ENCODE data around the gene ZG16. TPM values are rescaled to one million over a fixed set of nuclear protein-coding genes. Genes with fewer than 3 reads are reported as not detected.

The ZG16 gene
- total and polyA plus RNA-seq, 2 of the 8 experiments (the other 6 are each of a cell fraction or from before 2014, with no cell fraction given) = not detected

Small RNAs within 50 kb of the gene (small RNA-seq; reads per million reads assigned to genes)
- not detected for gene AC009133.6 (ENCODE audit: insufficient read depth)
- not detected for gene AC120114.4 (ENCODE audit: insufficient read depth)

Other genes with a start within 250 kb of the ZG16 start
- gene SPN, start 115.0 kb upstream of the ZG16 start, total RNA-seq (2021; fragmentation: NEBNext Ultra II Directional; extraction: Animal tissue kit (Norgen Biotek cat#: 25700)) = 1.6 and 1.8 TPM in 2 replicates
- gene SPN, start 115.0 kb upstream of the ZG16 start, polyA plus RNA-seq (2011; rRNA removed) = 1.3 and 1.5 TPM in 2 replicates
- 102 and 106 TPM in 2 replicates for gene QPRT, start 99.1 kb upstream of the ZG16 start, total RNA-seq (2021; fragmentation: NEBNext Ultra II Directional; extraction: Animal tissue kit (Norgen Biotek cat#: 25700))
- 89.0 and 119 TPM in 2 replicates for gene QPRT, start 99.1 kb upstream of the ZG16 start, polyA plus RNA-seq (2011; rRNA removed)
- gene C16orf54, start 32.3 kb upstream of the ZG16 start, total RNA-seq (2021; fragmentation: NEBNext Ultra II Directional; extraction: Animal tissue kit (Norgen Biotek cat#: 25700)) = not detected in 2 replicates
- gene C16orf54, start 32.3 kb upstream of the ZG16 start, polyA plus RNA-seq (2011; rRNA removed) = not detected in 2 replicates
- 142 and 145 TPM in 2 replicates for gene KIF22, start 12.5 kb downstream of the ZG16 start, total RNA-seq (2021; fragmentation: NEBNext Ultra II Directional; extraction: Animal tissue kit (Norgen Biotek cat#: 25700))
- 139 and 161 TPM in 2 replicates for gene KIF22, start 12.5 kb downstream of the ZG16 start, polyA plus RNA-seq (2011; rRNA removed)
- 376 and 380 TPM in 2 replicates for gene MAZ, start 28.3 kb downstream of the ZG16 start, total RNA-seq (2021; fragmentation: NEBNext Ultra II Directional; extraction: Animal tissue kit (Norgen Biotek cat#: 25700))
- 219 and 357 TPM in 2 replicates for gene MAZ, start 28.3 kb downstream of the ZG16 start, polyA plus RNA-seq (2011; rRNA removed)
- gene PRRT2, start 33.9 kb downstream of the ZG16 start, total RNA-seq (2021; fragmentation: NEBNext Ultra II Directional; extraction: Animal tissue kit (Norgen Biotek cat#: 25700)) = 12.8 and 16.6 TPM in 2 replicates
- 32.6 and 49.7 TPM in 2 replicates for gene PRRT2, start 33.9 kb downstream of the ZG16 start, polyA plus RNA-seq (2011; rRNA removed)
- 56.4 and 56.6 TPM in 2 replicates for gene PAGR1, start 37.9 kb downstream of the ZG16 start, total RNA-seq (2021; fragmentation: NEBNext Ultra II Directional; extraction: Animal tissue kit (Norgen Biotek cat#: 25700))
- gene PAGR1, start 37.9 kb downstream of the ZG16 start, polyA plus RNA-seq (2011; rRNA removed) = 35.4 and 53.5 TPM in 2 replicates
- gene MVP, start 42.2 kb downstream of the ZG16 start, total RNA-seq (2021; fragmentation: NEBNext Ultra II Directional; extraction: Animal tissue kit (Norgen Biotek cat#: 25700)) = 1.9 and 2.9 TPM in 2 replicates
- gene MVP, start 42.2 kb downstream of the ZG16 start, polyA plus RNA-seq (2011; rRNA removed) = 1.9 and 4.3 TPM in 2 replicates
- 69.2 and 70.9 TPM in 2 replicates for gene CDIPT, start 85.0 kb downstream of the ZG16 start, total RNA-seq (2021; fragmentation: NEBNext Ultra II Directional; extraction: Animal tissue kit (Norgen Biotek cat#: 25700))
- 140 and 190 TPM in 2 replicates for gene CDIPT, start 85.0 kb downstream of the ZG16 start, polyA plus RNA-seq (2011; rRNA removed)
- 43.5 and 46.6 TPM in 2 replicates for gene SEZ6L2, start 121.3 kb downstream of the ZG16 start, total RNA-seq (2021; fragmentation: NEBNext Ultra II Directional; extraction: Animal tissue kit (Norgen Biotek cat#: 25700))
- 47.7 and 65.7 TPM in 2 replicates for gene SEZ6L2, start 121.3 kb downstream of the ZG16 start, polyA plus RNA-seq (2011; rRNA removed)
- gene ASPHD1, start 122.2 kb downstream of the ZG16 start, total RNA-seq (2021; fragmentation: NEBNext Ultra II Directional; extraction: Animal tissue kit (Norgen Biotek cat#: 25700)) = 17.8 and 18.6 TPM in 2 replicates
- 14.1 and 14.5 TPM in 2 replicates for gene ASPHD1, start 122.2 kb downstream of the ZG16 start, polyA plus RNA-seq (2011; rRNA removed)
- gene KCTD13, start 148.0 kb downstream of the ZG16 start, total RNA-seq (2021; fragmentation: NEBNext Ultra II Directional; extraction: Animal tissue kit (Norgen Biotek cat#: 25700)) = 10.8 and 12.3 TPM in 2 replicates
- 9.2 and 14.0 TPM in 2 replicates for gene KCTD13, start 148.0 kb downstream of the ZG16 start, polyA plus RNA-seq (2011; rRNA removed)
- 60.2 and 64.9 TPM in 2 replicates for gene TMEM219, start 183.8 kb downstream of the ZG16 start, total RNA-seq (2021; fragmentation: NEBNext Ultra II Directional; extraction: Animal tissue kit (Norgen Biotek cat#: 25700))
- 116 and 150 TPM in 2 replicates for gene TMEM219, start 183.8 kb downstream of the ZG16 start, polyA plus RNA-seq (2011; rRNA removed)
- 32.6 and 34.2 TPM in 2 replicates for gene TAOK2, start 195.6 kb downstream of the ZG16 start, total RNA-seq (2021; fragmentation: NEBNext Ultra II Directional; extraction: Animal tissue kit (Norgen Biotek cat#: 25700))
- 13.5 and 18.0 TPM in 2 replicates for gene TAOK2, start 195.6 kb downstream of the ZG16 start, polyA plus RNA-seq (2011; rRNA removed)
- gene HIRIP3, start 217.4 kb downstream of the ZG16 start, total RNA-seq (2021; fragmentation: NEBNext Ultra II Directional; extraction: Animal tissue kit (Norgen Biotek cat#: 25700)) = 17.7 and 18.5 TPM in 2 replicates
- gene HIRIP3, start 217.4 kb downstream of the ZG16 start, polyA plus RNA-seq (2011; rRNA removed) = 11.9 and 14.0 TPM in 2 replicates
- 91.2 and 92.7 TPM in 2 replicates for gene INO80E, start 218.0 kb downstream of the ZG16 start, total RNA-seq (2021; fragmentation: NEBNext Ultra II Directional; extraction: Animal tissue kit (Norgen Biotek cat#: 25700))
- gene INO80E, start 218.0 kb downstream of the ZG16 start, polyA plus RNA-seq (2011; rRNA removed) = 43.0 and 110 TPM in 2 replicates
- 10.3 and 13.9 TPM in 2 replicates for gene DOC2A, start 232.8 kb downstream of the ZG16 start, total RNA-seq (2021; fragmentation: NEBNext Ultra II Directional; extraction: Animal tissue kit (Norgen Biotek cat#: 25700))
- 20.7 and 34.2 TPM in 2 replicates for gene DOC2A, start 232.8 kb downstream of the ZG16 start, polyA plus RNA-seq (2011; rRNA removed)
- gene C16orf92, start 244.9 kb downstream of the ZG16 start, total RNA-seq (2021; fragmentation: NEBNext Ultra II Directional; extraction: Animal tissue kit (Norgen Biotek cat#: 25700)) = not detected in 2 replicates
- gene C16orf92, start 244.9 kb downstream of the ZG16 start, polyA plus RNA-seq (2011; rRNA removed) = not detected in 2 replicates